GM12872 (cell line): ENCODE measurements around the gene NIN.

Source experiments
- CTCF ChIP-seq: IDR thresholded peaks from 3 replicates; pipeline ENCODE4 v1.5.1; 2011; ENCODE audit warnings: low read depth, mild to moderate bottlenecking, low read length, moderate library complexity; ENCODE audit not compliant: insufficient read depth

Gene NIN

GRCh38 chr14:50813544-50813863 lies 17.5 kb downstream of the NIN start:
- TF ChIP-seq CTCF = no peak

DNA sequence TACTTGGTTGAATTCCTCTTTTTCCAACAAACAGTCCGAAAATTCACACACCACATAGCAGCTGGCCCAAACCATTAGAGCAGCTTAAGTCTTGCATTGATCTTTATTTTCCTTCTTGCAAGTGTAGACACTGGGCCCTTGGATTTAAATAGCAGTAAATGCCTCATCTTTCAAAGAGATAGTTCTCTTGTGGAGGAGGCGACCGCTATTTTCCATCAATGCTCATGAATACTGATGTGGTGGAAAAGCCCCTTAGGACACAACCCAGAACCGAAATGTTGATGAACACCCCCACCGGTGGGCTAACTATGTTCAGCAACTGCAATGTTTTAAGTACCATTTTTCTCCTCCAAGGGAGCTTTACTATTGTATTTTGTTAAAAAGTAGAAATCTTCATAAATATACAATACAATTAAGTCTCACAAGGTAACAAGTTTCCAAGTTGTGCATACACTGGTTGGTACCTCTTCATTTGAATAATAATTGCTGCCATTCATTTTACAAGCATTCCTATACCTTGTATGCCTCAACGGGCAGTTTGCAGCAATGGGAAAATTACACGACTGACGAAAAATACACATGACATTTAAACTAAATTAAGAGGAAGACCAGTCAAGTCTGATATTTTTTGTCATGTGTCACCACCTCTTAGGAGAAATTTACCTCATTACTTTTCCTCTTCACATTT lies 18.0 kb downstream of the NIN start:
- TF ChIP-seq CTCF = no peak

GRCh38 chr14:50812180-50812579 lies 18.8 kb downstream of the NIN start:
- no peak for TF ChIP-seq CTCF

- TF ChIP-seq CTCF = no peak
Observed at GRCh38 chr14:50808053-50808452, 22.9 kb downstream of the NIN start.

DNA sequence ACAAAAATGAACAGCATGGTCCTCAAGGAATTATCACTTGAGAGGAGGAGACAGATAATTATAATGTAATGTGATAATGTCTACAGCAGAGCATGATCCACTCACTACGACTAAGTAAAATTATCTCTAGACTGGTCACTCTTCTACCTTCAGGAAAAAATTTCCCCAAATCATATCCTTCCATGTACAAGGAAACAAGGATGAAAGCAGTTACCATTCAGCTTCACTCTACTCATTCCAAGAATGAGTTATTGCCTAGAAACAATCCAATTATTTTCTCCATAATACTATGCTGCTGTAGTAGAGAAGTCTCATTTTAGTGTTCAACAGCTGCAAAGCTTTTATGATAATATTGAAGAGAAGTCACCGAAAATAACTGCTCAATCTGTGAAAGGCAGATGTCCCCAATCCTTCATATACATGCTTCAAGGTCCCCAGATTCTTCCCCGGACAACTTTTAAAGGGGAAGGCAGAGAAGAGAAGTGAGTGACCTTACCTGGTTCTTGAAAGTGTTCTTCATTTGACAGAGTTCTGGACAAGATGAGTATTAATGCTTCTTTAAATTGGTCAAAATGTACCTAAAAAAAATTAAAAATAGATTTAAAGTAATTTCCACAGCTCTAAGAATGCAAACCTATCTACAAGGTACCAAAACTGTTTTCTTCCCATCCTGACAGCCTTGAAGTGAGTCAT lies 24.6 kb downstream of the NIN start:
- no peak for TF ChIP-seq CTCF

DNA sequence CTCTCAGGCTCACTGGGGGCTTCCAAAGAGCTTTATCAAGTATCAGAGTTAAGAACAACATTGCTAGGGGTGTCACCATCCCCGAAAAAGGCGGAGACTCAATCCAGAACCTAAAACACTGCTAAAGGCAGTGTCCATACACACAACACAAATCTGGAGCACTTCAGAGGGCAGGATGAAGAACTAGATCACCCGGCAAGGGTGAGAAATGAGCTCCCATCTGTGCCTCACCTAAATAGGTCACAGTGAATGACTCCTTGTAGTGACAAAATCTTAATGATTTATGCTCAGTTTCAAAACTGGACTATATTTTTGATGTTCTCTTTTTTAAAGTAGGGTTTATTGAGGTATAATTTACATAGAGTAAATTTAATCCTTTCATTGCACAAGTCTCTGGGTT lies 25.6 kb downstream of the NIN start:
- no peak for TF ChIP-seq CTCF

GRCh38 chr14:50804181-50804721 lies 26.7 kb downstream of the NIN start:
- TF ChIP-seq CTCF = no peak
